ENCODE results near the gene ARHGEF16.

GRCh38 chr1:3527774-3528173 is 73.3 kb downstream of the ARHGEF16 start:
- TF ChIP-seq POLR2A (IDR thresholded peaks at IDR 0.05) (no peak), CTCF (IDR thresholded peaks at IDR 0.05) (no peak), EP300 (IDR thresholded peaks at IDR 0.05) (no peak), POLR2AphosphoS5 (IDR thresholded peaks at IDR 0.05) (no peak)

Measured in suprapubic skin (tissue), 4 donors.